HG02610 (cell line): ENCODE data around the gene NUDT1.
"Not testable (repeated sequence)": the region's sequence is repeated elsewhere in the genome, so short reads cannot be mapped to it uniquely, and the experiment has no call there.

Experiments used
- ATAC-seq: cut with Tn5 transposase; IDR thresholded peaks from one replicate; pipeline ENCODE4 v1.9.1; 2021; ENCODE audit warnings: mild to moderate bottlenecking, moderate library complexity; ENCODE audit not compliant: unreplicated experiment

Gene NUDT1

DNA sequence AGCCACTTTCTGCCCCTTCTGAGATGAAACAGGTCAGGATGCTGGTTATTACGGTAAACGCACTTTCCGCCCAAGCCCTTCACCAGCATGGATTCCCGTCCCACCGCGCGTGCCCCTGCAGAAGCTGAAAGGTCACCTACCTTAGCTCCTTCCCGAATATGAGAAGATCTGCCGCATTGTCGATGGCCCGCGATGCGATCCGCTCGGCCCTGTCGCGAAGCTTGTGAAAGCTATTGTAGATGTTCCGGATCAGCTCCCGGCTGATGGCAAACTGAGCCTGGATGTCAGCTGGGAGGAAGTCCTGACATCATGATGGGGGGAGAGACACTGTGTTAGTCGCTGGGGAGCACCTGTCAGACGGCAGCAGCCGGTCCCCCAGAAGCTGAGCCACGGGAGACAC, 22.1 kb downstream of the NUDT1 start:
- ATAC-seq: no peak

DNA sequence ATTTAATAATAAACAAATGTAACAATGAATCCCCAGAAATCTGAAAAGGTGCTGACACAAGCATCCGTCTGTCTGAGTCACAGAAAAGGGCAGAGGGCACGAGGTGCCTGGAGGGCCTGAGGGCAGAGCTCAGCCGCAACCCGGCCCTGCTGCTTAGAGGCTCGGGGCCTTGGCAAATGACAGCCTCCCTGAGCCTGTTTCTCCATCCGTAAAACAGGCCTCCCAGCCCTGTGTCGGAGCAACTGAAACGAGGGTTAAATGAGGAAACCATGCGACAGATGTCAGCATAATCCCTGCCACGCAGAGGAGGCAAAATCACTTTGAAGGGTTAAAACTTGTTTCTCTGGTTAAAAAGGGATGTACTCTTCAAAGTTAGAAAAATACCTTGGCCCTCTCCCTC, 24.9 kb downstream of the NUDT1 start:
- no peak for ATAC-seq

DNA sequence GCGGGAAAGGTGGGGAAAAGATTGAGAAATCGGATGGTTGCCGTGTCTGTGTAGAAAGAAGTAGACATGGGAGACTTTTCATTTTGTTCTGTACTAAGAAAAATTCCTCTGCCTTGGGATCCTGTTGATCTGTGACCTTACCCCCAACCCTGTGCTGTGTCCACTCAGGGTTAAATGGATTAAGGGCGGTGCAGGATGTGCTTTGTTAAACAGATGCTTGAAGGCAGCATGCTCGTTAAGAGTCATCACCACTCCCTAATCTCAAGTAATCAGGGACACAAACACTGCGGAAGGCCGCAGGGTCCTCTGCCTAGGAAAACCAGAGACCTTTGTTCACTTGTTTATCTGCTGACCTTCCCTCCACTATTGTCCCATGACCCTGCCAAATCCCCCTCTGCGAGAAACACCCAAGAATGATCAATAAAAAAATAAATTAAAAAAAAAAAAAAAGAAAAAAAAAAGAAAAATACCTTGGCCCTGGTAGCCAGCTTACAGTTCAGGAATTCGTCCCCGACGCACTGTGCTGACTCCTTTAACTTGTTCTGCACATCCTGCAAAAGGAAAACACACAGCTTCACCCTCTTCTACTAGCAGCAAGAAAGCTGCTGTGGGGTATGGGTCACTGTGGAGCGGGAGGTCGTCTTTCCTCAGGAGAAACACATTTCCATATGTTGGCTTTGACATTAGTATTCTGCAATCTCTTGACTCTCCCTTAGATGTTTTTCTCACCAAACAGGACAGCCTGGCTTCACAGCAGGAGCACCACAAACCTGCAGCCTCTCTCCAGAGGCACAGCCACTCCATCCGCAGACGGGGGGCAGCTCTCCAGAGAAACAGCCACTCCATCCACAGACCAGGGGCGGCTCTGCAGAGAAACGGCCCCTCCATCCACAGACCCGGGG, 27.3 kb downstream of the NUDT1 start:
- ATAC-seq: not testable (repeated sequence)

DNA sequence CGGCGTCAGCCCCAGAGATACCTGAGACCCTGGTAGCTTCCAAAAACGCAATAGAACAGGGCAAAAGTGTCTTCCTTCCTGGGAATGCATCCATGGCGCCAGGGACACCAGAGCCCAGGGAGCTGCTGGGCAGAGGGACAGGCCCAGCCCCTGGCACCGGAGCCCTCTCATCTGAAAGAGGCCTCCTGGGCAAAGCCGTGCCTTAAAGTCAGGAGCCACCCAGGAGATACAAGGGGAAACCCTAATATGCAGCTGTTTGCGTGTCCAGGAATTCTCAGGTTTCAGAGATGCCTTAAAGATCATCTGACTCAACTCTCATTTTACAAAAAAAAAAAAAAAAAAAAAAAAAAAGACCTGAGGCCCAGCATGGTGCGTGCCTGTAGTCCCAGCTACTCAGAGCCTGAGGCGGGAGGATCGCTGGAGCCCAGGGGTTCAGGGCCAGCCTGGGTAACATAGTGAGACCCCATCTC, 28.0 kb downstream of the NUDT1 start:
- ATAC-seq: no peak

DNA sequence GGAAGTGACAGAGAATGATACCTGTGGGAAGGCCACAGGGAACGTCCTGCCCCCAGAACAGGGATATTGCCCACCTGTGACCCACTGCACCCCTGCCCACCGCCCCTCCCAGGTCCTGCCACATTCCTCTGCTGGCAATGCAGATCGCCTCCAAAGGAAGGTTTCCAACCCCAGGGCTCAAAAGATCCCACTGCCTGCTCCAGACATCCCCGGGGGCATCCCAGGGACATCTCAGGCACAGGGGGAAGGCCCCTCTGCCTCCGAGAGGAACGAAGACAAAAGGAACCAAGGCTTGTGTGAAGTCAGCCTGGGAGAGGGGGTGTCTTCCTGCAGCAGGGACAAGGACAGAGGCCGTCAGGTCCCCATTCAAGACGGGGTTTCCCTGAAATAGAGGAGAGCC, 28.5 kb downstream of the NUDT1 start:
- ATAC-seq: no peak

DNA sequence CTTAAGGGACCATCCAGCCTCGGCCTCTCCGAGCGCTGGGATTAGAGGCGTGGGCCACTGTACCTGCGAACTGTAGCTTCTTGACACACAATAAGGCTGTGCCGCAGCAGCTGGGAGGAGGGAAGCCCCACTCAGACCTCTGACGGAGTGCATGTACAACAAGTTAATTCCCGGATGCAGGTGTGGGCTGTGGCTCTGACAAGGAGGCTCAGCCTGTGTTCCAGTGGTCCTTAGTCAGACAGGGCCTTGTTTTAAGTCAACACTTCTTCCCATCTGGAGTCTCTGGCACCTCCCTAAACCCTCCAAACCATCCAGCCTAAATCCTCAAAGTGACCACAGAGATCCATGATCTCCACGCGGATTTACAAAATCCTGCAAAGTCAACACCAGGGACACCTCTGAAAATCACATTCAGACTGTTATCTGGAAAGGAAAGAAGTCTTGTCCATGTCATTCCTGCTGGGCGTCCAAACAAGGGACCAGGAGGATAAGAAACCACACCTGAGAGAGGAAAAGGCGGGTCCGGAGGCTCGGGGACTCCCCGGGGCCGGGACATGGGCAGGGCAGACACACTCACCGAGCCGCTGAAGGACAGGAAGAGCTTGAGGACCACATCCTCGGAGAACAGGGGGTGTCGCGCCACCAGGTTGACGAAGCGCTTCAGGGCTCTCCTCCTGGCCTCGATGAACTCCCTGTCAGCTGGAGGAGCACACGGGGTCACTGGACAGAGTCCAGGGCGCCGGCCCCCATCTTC, 29.4 kb downstream of the NUDT1 start:
- ATAC-seq: no peak

DNA sequence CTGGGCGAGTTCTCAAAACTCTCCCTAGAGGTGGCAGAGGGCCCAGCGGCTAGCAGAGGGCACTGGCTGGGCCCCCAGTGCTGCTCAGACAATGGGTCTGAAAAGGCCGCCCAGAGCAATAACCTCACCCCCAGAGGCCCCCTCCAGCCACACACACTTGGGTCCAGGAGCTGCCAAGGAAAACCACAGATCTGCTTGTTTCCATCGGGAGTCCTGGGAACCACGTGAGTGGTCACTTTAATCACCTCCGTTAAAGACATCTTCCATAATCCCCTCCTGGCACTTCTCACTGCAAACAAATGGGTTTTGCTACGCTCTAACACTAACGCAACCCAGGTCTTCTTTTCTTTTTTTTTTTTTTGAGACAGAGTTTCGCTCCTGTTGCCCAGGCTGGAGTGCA, 30.0 kb downstream of the NUDT1 start:
- no peak for ATAC-seq

DNA sequence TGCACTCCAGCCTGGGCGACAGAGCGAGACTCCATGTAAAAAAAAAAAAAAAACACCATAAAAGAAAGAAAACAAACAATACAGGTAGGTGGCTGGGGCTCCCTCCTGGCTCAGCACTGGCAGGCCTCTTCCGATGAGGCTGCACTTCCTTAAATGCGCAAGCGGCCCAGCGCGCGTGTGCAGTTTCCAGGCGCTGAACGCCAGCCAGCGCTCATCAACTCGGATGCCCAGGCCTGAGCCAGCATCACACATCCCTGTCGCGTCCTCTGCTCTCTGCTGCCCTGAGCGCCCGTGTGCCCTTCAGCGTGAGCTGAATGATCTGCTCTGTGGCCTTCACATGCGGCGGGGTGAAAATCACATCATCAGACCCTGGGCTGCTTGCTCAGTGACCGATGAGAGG, 31.8 kb downstream of the NUDT1 start:
- ATAC-seq: no peak

DNA sequence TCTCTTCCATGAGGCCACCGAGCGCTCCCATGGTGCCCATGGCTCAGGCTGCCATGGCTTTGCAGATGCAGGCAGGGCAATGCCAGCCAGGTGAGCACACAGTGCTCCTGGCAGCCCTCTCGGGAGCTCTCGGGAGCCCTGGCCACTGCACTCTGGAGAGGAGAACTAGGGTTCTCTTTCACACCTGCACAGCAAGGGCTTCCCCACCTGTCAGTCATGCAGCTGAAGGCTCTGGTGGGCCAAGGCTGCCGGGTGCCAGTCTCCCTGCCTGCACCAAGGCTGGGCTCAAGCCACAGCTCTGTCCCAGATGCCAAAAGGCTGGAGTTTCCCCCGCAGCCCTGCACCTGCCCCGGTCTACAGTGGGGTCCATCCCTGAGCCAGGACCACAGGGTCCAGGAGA, 32.6 kb downstream of the NUDT1 start:
- ATAC-seq: no peak

DNA sequence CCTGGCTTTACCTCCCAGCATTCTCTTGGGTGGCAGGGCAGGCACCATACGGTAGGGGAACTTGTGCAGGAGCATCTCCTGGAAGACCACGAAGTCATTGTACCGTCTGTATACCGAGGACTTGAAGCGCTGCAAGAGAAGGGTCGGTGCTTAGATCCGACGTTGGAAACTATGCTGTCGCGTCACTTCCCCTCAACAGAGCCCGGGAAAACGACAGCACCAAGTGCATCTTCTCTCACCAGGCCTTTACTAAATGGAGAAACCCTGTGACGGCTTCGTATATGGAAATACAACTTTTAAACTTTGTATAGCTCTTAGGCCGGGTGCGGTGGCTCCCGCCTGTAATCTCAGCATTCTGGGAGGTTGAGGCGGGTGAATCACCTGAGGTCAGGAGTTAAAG, 33.1 kb downstream of the NUDT1 start:
- ATAC-seq: no peak

DNA sequence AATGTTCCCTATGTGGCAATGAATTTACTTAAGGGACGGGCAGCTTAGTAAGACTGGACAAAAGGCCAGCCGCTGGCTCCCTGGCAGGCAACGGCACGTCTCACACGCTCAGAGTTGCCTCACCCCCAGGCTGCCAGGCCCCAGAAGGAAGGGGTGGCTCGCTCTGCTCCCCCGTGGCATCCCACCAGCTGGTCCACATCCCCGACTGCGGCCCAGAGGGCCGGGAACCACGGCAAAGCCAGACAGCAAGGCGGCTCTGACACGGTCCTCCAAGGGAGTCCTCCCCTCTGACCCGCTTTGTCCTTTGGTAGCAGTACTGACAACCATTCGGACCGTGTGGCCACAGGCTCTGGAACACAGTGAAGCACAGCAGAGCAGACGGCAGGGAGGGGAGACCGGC, 34.1 kb downstream of the NUDT1 start:
- ATAC-seq: no peak

DNA sequence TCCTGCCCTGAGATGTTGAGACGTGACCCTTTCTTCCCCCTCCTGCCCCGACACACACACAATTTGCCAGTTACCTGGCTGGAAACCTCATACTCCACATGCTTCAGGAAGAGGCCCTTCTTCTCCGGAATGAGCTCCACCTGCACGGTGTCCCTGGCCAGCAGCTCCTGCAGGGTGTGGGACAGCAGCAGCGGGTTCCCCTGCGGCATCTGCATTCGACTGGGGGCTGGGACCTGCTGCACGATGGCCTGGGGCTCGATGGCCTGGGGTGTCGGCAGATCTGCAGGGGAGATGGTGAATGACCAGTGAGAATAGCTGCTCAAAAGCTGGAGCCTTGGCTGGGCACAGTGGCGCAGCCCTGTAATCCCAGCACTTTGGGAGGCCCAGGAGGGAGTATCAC, 36.0 kb downstream of the NUDT1 start:
- no peak for ATAC-seq

DNA sequence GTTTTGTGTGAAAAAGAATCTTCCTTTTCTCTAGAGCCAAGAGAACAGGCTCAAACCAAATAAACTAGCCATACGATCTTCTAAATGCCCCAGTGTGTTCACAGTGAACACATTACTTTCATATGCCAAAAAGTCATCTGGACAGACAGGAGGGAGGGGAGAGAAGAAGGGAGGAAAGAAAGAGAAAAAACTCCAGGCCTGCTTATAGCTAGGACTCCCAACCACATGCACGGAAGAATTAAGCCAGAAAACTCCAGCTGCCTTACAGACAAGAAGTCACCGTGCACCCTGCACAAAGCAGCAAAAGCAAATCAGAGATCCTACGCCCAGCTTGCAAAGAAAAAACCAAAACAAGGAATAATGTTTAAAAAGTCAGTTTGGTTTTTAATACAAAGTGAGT, 37.9 kb downstream of the NUDT1 start:
- ATAC-seq: no peak

DNA sequence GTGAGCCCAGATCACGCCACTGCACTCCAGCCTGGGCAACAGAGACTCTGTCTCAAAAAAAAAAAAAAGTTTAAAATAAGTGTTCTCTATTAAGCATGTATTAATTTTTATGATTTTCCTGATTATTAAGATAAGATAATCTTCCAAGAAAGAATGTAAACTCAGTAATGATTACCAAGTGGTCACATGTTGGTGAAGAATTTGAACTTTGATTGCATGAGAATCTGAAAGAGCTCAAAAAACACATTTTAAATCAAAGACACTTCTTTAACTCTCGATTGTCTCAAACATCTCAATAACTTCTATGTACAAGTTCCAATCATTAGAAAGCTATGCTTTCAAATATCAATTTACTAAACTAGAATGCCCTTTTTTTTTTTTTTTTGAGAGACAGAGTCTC, 38.4 kb downstream of the NUDT1 start:
- ATAC-seq: no peak

DNA sequence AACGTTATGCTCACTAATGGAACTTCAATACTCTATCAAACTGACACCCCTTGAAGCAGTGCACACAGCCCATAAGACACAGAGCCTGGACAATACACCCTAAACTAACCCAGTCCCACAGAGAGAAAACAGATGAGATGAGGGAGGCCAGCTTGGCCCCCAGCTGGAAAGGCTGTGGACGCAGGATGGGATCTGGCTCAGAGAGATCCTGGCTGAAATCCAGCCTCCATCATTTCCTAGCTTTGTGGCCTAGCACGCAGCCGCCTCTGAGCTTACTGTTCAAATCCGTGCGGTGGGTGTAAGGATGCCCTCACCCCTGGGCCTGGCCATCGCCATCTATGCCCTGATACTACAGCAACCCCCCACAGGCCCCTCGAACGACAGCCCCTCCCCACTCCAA, 39.5 kb downstream of the NUDT1 start:
- ATAC-seq: no peak

DNA sequence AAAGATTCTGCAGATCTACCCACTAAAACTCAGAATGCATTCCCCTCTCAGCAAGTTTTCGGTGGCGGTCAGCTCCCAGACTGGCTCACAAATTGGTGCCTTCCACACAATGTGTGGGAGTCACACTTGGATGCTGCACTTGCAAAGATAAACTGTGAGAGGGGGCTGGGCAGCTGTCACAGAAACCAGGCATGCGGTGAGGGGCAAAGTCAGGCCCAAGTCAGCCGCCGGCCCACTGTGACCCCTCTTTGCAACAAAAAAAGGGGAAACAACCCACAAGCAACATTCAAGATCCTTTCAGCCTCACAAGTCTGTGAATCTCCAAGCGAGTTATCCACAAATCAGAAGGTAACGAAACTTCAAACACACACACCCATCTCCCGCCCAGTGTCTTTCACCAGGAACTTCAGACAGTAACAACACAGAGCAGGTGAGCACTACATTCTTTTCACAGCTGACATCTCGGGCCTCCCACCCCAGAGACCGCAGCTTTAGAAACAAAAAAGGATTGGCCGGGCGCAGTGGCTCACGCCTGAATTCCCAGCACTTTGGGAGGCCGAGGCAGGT, 40.2 kb downstream of the NUDT1 start:
- ATAC-seq: no peak

DNA sequence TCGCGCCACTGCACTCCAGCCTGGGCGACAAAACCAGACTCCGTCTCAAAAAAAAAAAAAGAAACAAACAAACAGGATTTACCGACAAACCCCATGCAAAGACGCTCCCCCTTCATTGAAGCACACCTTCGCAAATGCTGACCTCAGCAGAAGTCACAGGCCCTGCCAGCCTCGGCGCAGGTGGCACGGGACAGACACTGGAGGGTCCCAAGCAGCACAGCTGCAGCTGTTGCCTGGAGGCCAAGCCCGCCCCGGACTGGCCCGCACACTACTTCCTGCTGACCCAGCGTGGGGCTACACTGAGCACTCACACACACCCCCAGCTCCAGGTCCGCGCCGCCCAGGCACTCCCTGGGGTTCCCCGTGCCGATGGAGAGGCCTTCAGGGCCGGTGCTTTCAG, 41.0 kb downstream of the NUDT1 start:
- ATAC-seq: no peak

DNA sequence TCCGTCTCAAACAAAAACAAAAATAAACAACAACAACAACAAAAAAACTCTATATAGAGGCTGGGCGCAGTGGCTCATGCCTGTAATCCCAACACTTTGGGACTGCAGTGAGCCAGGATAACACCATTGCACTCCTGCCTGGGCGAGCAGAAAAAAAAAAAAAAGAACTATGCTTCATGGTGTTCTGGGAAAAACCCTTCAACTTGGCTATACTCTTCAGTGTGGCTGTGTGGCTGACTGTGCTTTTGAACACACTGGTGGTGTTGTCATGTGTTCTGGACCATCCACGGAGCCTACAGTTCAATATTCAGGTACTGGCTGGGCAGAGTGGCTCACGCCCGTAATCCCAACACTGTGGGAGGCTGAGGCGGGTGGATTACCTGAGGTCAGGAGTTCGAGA, 45.7 kb downstream of the NUDT1 start:
- ATAC-seq: no peak

DNA sequence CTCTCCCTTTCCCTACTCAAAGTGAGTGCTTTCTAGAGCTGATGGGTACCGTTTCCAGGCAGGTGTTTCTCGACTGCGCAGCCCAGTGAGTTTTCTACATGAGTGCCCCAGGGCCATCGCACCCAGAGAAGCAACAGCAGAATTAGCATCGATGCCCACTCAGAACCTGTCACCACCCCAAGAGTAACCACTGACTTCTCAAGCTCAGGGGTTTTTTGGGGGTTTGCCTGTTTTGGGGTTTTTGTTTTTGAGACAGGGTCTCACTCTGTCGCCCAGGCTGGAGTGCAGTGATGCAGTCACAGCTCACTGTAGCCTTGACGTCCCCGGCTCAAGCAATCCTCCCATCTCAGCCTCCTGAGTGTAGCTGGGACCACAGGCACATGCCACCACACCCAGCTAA, 46.5 kb downstream of the NUDT1 start:
- peak; percentile 76 for ATAC-seq

DNA sequence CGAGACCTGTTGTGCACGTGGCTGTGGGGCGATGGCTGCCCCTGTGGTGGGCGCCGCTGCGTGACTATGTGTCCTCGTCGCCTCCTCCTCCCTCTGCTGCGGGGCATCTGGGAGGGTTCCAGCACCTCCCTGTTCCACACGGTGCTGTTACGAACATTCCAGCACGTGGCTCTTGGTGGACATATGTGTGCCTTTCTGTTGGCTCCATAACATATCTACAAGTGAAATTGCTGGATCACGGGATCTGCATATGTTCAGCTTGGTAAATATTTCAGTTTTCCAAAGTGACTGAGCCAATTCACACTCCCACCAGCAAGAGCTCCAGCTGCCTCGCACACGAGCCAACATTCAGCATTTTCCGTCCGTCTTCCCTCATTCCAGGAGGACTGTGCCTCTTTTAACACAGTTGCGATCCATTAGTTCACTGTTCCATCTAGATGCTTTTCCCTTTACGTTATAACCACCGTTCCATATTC, 47.1 kb downstream of the NUDT1 start:
- ATAC-seq: no peak

DNA sequence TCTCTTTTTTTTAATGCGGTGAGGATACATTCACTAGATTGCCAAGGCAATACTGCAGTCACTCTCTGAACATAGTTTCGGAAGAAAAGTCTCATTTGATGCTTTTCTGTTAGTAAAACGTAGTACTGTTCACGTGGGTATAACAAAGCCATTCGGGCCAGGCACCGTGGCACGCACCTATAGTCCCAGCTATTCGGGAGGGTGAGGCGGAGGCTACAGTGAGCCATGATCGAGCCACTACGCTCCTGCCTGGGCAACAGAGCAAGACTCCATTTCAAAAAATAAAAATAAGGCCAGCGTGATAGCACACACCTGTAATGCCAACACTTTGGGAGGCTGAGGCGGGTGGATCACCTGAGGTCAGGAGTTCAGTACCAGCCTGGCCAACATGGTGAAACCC, 47.6 kb downstream of the NUDT1 start:
- no peak for ATAC-seq

DNA sequence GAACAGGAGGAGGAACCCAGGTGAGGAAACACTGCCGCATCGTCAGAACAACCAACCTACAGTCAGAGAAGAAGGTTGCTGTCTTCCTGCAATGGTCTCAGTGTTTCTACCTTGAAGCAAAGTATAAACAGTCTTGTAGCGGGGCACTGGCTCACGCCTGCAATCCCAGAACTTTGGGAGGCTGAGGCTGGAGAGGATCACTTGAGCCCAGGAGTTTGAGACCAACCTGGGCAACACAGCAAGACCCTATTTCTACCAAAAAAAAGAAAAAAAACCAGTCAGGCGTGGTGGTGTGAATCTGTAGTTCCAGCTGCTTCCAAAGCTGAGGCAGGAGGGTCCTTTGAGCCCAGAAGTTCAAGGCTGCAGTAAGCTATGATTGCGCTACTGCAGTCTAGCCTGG, 48.9 kb downstream of the NUDT1 start:
- no peak for ATAC-seq
